GM23248 (cell line): ENCODE data around the gene RASGEF1B. TPM values are rescaled to one million over a fixed set of nuclear protein-coding genes. Genes with fewer than 3 reads are reported as not detected.
"Not testable (repeated sequence)": the region's sequence is repeated elsewhere in the genome, so short reads cannot be mapped to it uniquely, and the experiment has no call there.

ENCODE experiments used
- DNase-seq: peaks from one replicate; pipeline ENCODE4 v3.0.0-alpha.2; 2015
- H2AFZ ChIP-seq: fragments of 200-600 bp; sonication (generic); 2 replicates; pipeline ENCODE4 v1.6.1; 2016; ENCODE audit warnings: antibody characterized with exemption
- H3F3A ChIP-seq: fragments of 200-600 bp; sonication (generic); 2 replicates; pipeline ENCODE4 v1.6.1; 2016; ENCODE audit warnings: mild to moderate bottlenecking, antibody characterized with exemption, mixed run types; ENCODE audit not compliant: insufficient read depth
- H3K27ac ChIP-seq: fragments of 200-600 bp; sonication (generic); 2 replicates; pipeline ENCODE4 v1.5.1; 2016; ENCODE audit warnings: mild to moderate bottlenecking
- H3K27me3 ChIP-seq: fragments of 200-600 bp; sonication (generic); replicated peaks from 2 replicates; pipeline ENCODE4 v1.6.1; 2016; ENCODE audit warnings: mild to moderate bottlenecking; ENCODE audit not compliant: insufficient read depth
- H3K36me3 ChIP-seq: fragments of 200-600 bp; sonication (generic); 2 replicates; pipeline ENCODE4 v1.6.1; 2016; ENCODE audit warnings: low read depth, mild to moderate bottlenecking
- H3K4me1 ChIP-seq: fragments of 200-600 bp; sonication (generic); 2 replicates; pipeline ENCODE4 v1.6.1; 2016; ENCODE audit warnings: mild to moderate bottlenecking; ENCODE audit not compliant: insufficient read depth
- H3K4me2 ChIP-seq: fragments of 200-600 bp; sonication (generic); one replicate; pipeline ENCODE4 v1.6.1; 2016; ENCODE audit warnings: mild to moderate bottlenecking; ENCODE audit not compliant: unreplicated experiment
- H3K4me3 ChIP-seq: fragments of 200-600 bp; sonication (generic); 2 replicates; pipeline ENCODE4 v1.5.1; 2016; ENCODE audit warnings: mild to moderate bottlenecking
- H3K79me2 ChIP-seq: fragments of 200-600 bp; sonication (generic); 2 replicates; pipeline ENCODE4 v1.6.1; 2016; ENCODE audit warnings: mild to moderate bottlenecking; ENCODE audit not compliant: insufficient read depth
- H3K9ac ChIP-seq: fragments of 200-600 bp; sonication (generic); 2 replicates; pipeline ENCODE4 v1.6.1; 2016; ENCODE audit warnings: mild to moderate bottlenecking
- H3K9me2 ChIP-seq: fragments of 200-600 bp; sonication (generic); 2 replicates; pipeline ENCODE4 v1.6.1; 2016; ENCODE audit warnings: mixed run types, mild to moderate bottlenecking, moderate library complexity; ENCODE audit not compliant: insufficient read depth
- H3K9me3 ChIP-seq: fragments of 200-600 bp; sonication (generic); one replicate; pipeline ENCODE4 v1.6.1; 2017; ENCODE audit warnings: low read depth
- H4K20me1 ChIP-seq: fragments of 200-600 bp; sonication (generic); 2 replicates; pipeline ENCODE4 v1.6.0; 2016; ENCODE audit not compliant: insufficient read depth
- EZH2 ChIP-seq: fragments of 200-600 bp; sonication (generic); IDR thresholded peaks from 2 replicates; pipeline ENCODE4 v1.6.1; 2018; ENCODE audit warnings: antibody characterized with exemption, mild to moderate bottlenecking; ENCODE audit not compliant: insufficient read depth, poor library complexity, severe bottlenecking
- EZH2phosphoT487 ChIP-seq: fragments of 200-600 bp; sonication (generic); IDR thresholded peaks from 2 replicates; pipeline ENCODE4 v1.6.1; 2018; ENCODE audit warnings: antibody characterized with exemption, moderate library complexity, mild to moderate bottlenecking, low read depth; ENCODE audit not compliant: insufficient read depth
- WGBS, 2 experiments: methylation state at CpG; one replicate each; pipeline ENCODE4 v1.1.6; 2015 to 2017; ENCODE audit warnings: low lambda C conversion rate in 2 of 2, low coverage in 1 of 2; ENCODE audit errors: missing lambda C conversion rate in 2 of 2; 5-methylcytosine and 5-hydroxymethylcytosine counted together
- in situ Hi-C: fragments of 300-500 bp; cut with MboI; formaldehyde crosslinking; loops from 2 replicates; pipeline ENCODE4 v1.15.0; 2020
- polyA plus RNA-seq: library from polyadenylated mRNA; unstranded; fragments of >200 nt; fragmentation: Nextera tagmentation; extraction: Ambion mirVana; gene quantifications from 2 replicates; pipeline ENCODE4 v1.2.1, GENCODE V29; 2016
- total RNA-seq: library from RNA; depleted of rRNA; stranded (reverse); fragments of >200 nt; shearing (Covaris generic); gene quantifications from 2 replicates; pipeline ENCODE4 v1.2.3, GENCODE V29; 2014

Gene RASGEF1B
- total and polyA plus RNA-seq, 2 experiments from 2014 or later, result 0.09 TPM; not detected in 1

DNA sequence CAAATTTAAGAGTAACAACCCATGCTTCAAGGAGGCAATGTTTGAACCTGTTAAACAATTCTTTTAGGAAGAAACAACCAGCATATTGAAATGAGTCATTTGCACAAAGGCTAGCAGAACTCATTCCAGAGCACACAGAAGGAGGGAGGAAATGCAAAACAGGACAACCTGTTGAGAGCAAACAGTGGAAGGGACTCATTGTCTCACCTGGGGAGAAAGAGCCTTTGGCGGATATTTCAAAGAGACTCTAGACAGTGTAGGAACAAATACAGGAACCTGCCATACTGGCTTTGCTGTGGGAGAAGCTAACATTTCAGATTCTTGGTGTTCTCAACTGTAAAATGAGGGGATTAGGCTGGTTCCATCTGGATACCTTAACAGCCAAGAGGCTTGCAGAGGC, 14.8 kb upstream of the RASGEF1B start:
- Histone ChIP-seq H3K4me3 (no peak overlapping the region), H3K9me3 (no peaks in the 10 kb centered on the region), H2AFZ (no peak overlapping the region), H3F3A (no peaks in the 10 kb centered on the region), H3K27me3 (peaks cover 8% of the 10 kb centered on the region; the same call in 1 of the 2 replicates), H3K36me3 (no peaks in the 10 kb centered on the region), H4K20me1 (no peaks in the 10 kb centered on the region), H3K79me2 (no peaks in the 10 kb centered on the region), H3K9me2 (no peaks in the 10 kb centered on the region), H3K4me2 (no peak overlapping the region), H3K9ac (no peak overlapping the region), H3K27ac (no peak overlapping the region), H3K4me1 (no peaks in the 10 kb centered on the region)
- in situ Hi-C loops, result no loop called here
- TF ChIP-seq EZH2 (no peak), EZH2phosphoT487 (no peak)
- no peak for DNase-seq
- 90% methylated on average over 1 of the region's 1 CpG for WGBS, 2 experiments

DNA sequence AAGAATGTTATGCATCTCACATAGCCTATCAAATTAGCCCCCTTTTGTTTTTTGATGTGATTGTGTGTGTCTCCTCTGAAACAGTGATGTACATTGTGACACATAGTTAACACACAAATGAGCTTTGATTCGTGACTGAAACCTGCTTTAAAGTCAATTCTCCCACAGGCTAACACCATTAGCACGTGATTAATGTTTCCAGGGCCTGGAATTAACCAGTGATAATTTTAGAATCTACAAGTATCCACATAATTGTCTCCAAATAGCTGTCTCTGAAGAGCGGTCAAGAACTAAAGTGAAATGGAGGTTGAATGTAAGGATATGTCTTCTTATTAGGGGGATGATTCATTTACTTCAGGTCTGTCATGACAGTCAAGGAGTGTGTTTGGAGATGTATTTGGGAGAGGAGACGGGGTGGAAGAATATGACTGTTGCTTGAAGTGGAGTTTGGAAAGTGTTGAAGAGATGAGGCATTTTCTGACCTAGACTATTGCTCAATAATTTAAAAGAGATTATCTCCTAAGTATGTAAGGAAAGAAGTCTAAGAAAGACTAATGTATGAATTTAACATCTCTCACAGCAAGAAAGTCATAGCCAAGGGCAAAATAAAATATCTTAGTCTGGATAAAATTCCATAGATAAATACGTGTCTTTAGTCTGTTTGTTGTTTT, 13.7 kb upstream of the RASGEF1B start:
- no peak overlapping the region for H3K9ac ChIP-seq
- H3K27me3 ChIP-seq, result peaks cover 11% of the 10 kb centered on the region; the same call in 1 of the 2 replicates
- no peaks in the 10 kb centered on the region for H3F3A ChIP-seq
- H3K4me1 ChIP-seq, result no peaks in the 10 kb centered on the region
- no peak overlapping the region for H3K4me2 ChIP-seq
- in situ Hi-C loops, result no loop called here
- H3K9me3 ChIP-seq, result no peaks in the 10 kb centered on the region
- WGBS, 2 experiments, result 37 to 42% methylated on average over 5 of the region's 5 CpGs
- H3K79me2 ChIP-seq, result no peaks in the 10 kb centered on the region
- H3K36me3 ChIP-seq, result no peaks in the 10 kb centered on the region
- H4K20me1 ChIP-seq, result no peaks in the 10 kb centered on the region
- no peak overlapping the region for H2AFZ ChIP-seq
- TF ChIP-seq EZH2, result no peak
- no peak for TF ChIP-seq EZH2phosphoT487
- H3K27ac ChIP-seq, result no peak overlapping the region
- no peak for DNase-seq
- no peaks in the 10 kb centered on the region for H3K9me2 ChIP-seq
- H3K4me3 ChIP-seq, result no peak overlapping the region

DNA sequence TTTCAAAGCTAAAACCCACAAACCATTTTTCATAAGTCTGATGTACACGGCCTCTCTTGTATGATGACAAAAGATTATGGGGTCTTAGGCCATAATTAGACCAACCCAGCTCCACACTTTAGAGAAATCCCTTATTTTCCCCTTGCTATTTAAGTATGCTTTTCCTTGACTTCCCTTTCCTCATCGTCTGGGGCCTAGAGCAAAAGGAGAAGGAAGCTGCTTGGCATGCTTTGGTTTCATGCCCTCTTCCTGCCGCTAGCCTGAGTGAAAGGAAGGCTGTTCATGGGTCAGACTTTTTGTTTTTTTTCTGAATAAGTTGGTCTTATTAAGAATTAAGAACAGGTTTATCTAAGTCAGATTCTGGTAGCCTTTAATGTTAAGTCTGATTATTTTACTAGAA, 10.6 kb upstream of the RASGEF1B start:
- H3K27ac ChIP-seq, result no peak overlapping the region
- no peak for TF ChIP-seq EZH2
- H3K36me3 ChIP-seq, result no peaks in the 10 kb centered on the region
- no peak overlapping the region for H3K9ac ChIP-seq
- no peaks in the 10 kb centered on the region for H3K79me2 ChIP-seq
- no peak for DNase-seq
- H3F3A ChIP-seq, result no peaks in the 10 kb centered on the region
- H3K9me3 ChIP-seq, result no peaks in the 10 kb centered on the region
- H3K9me2 ChIP-seq, result no peaks in the 10 kb centered on the region
- no peak overlapping the region for H3K4me2 ChIP-seq
- 33 to 36% methylated on average over 3 of the region's 3 CpGs for WGBS, 2 experiments
- peaks cover 11% of the 10 kb centered on the region; the same call in 1 of the 2 replicates for H3K27me3 ChIP-seq
- in situ Hi-C loops, result no loop called here
- no peak overlapping the region for H3K4me3 ChIP-seq
- no peaks in the 10 kb centered on the region for H3K4me1 ChIP-seq
- H2AFZ ChIP-seq, result no peak overlapping the region
- H4K20me1 ChIP-seq, result no peaks in the 10 kb centered on the region

GRCh38 chr4:81481151-81481550, 9.4 kb upstream of the RASGEF1B start:
- H3K27me3 ChIP-seq, result peaks cover 11% of the 10 kb centered on the region; the same call in 1 of the 2 replicates
- no peaks in the 10 kb centered on the region for H3F3A ChIP-seq
- H4K20me1 ChIP-seq, result no peaks in the 10 kb centered on the region
- no peak for DNase-seq
- H3K9ac ChIP-seq, result no peak overlapping the region
- TF ChIP-seq EZH2, result no peak
- no peak for TF ChIP-seq EZH2phosphoT487
- H3K36me3 ChIP-seq, result no peaks in the 10 kb centered on the region
- H2AFZ ChIP-seq, result no peak overlapping the region
- H3K9me3 ChIP-seq, result no peaks in the 10 kb centered on the region
- no peaks in the 10 kb centered on the region for H3K9me2 ChIP-seq
- H3K27ac ChIP-seq, result no peak overlapping the region
- no peak overlapping the region for H3K4me2 ChIP-seq
- no peak overlapping the region for H3K4me3 ChIP-seq
- no peaks in the 10 kb centered on the region for H3K4me1 ChIP-seq
- H3K79me2 ChIP-seq, result no peaks in the 10 kb centered on the region
- WGBS, 2 experiments, result 72 to 74% methylated on average over 3 of the region's 3 CpGs
- in situ Hi-C loops, result no loop called here

- H3K4me2 ChIP-seq, H3K9me3 ChIP-seq, H3K9me2 ChIP-seq, H3K27ac ChIP-seq, DNase-seq, H3F3A ChIP-seq, H3K4me1 ChIP-seq, H3K27me3 ChIP-seq, H2AFZ ChIP-seq, H4K20me1 ChIP-seq, H3K9ac ChIP-seq, H3K36me3 ChIP-seq, H3K79me2 ChIP-seq, H3K4me3 ChIP-seq: not testable (repeated sequence)
- 14% methylated on average over 2 of the region's 2 CpGs for WGBS, 2 experiments
- in situ Hi-C loops, result loop anchor here (10.0 kb wide), 1 partner anchor 355 kb away; no protein-coding TSS in a partner anchor
These were observed 7.9 kb upstream of the RASGEF1B start for GRCh38 chr4:81479573-81479972.

DNA sequence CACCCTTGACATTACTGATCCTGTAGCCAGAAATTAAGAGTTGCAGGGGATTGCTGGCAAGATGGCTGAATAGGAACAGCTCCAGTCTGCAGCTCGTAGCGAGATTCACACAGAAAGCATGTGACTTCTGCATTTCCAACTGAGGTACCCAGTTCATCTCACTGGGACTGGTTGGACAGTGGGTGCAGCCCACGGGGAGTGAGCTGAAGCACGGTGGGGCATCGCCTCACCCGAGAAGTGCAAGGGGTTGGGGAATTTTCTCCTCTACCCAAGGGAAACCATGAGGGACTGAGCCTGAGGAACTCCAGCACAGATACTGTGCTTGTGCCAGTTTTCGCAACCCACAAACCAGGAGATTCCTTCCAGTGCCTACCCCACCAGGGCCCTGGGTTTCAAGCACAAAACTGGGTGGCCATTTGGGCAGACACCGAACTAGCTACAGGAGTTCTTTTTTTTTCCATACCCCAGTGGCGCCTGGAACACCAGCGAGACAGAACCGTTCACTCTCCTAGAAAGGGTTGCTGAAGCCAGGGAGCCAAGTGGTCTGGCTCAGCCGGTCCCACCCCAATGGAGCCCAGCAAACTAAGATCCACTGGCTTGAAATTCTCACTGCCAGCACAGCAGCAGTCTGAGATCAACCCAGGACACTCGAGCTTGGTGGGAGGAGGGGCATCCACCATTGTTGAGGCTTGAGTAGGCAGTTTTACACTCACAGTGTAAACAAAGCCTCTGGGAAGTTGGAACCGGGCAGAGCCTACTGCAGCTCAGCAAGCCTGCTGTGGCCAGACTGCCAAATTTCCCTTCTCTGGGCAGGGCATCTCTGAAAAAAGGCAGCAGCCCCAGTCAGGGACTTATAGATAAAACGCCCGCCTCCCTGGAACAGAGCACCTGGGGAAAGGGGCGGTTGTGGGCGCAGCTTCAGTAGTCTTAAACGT, 1.9 kb upstream of the RASGEF1B start:
- 67 to 73% methylated on average over 18 to 19 of the region's 19 CpGs for WGBS, 2 experiments
- not testable (repeated sequence) for H3K9ac ChIP-seq, H3K4me2 ChIP-seq, H3K36me3 ChIP-seq, H3K9me2 ChIP-seq, H3K79me2 ChIP-seq, H3K9me3 ChIP-seq, H3K27ac ChIP-seq, H3F3A ChIP-seq, H3K4me3 ChIP-seq, H4K20me1 ChIP-seq, H2AFZ ChIP-seq, H3K4me1 ChIP-seq
- in situ Hi-C loops, result loop anchor here (10.0 to 25.0 kb wide), 2 partner anchors 361 to 739 kb away; no protein-coding TSS in a partner anchor
- peak; percentile 42 for DNase-seq
- peaks cover 36% of the 10 kb centered on the region for H3K27me3 ChIP-seq
